GM18502 (cell line): ENCODE results near the gene GNG12.

ENCODE experiments used
- ATAC-seq: cut with Tn5 transposase; IDR thresholded peaks from one replicate; pipeline ENCODE4 v1.9.1; 2021; ENCODE audit warnings: mild to moderate bottlenecking; ENCODE audit not compliant: unreplicated experiment, poor library complexity

GNG12 gene

GRCh38 chr1:67843746-67844145, 10.5 kb upstream of the GNG12 start:
- no peak for ATAC-seq

GRCh38 chr1:67843331-67843730, 10.1 kb upstream of the GNG12 start:
- no peak for ATAC-seq

- no peak for ATAC-seq
Observed at GRCh38 chr1:67840449-67840848, 7.2 kb upstream of the GNG12 start.

- no peak for ATAC-seq
Observed at GRCh38 chr1:67839826-67840225, 6.6 kb upstream of the GNG12 start.

GRCh38 chr1:67838180-67838910, 5.1 kb upstream of the GNG12 start:
- ATAC-seq, result no peak

GRCh38 chr1:67836769-67837168, 3.5 kb upstream of the GNG12 start:
- ATAC-seq, result no peak

GRCh38 chr1:67835663-67836452, 2.6 kb upstream of the GNG12 start:
- ATAC-seq, result no peak

- ATAC-seq, result no peak
Observed at GRCh38 chr1:67834246-67834877, 1.1 kb upstream of the GNG12 start.

GRCh38 chr1:67833602-67833940, 304 bp upstream of the GNG12 start:
- no peak for ATAC-seq

- no peak for ATAC-seq
Observed at GRCh38 chr1:67831850-67832513, 1.3 kb downstream of the GNG12 start.

GRCh38 chr1:67830928-67831830, 2.1 kb downstream of the GNG12 start:
- no peak for ATAC-seq

GRCh38 chr1:67830226-67830625, 3.0 kb downstream of the GNG12 start:
- ATAC-seq, result no peak

- no peak for ATAC-seq
Observed at GRCh38 chr1:67827688-67828087, 5.6 kb downstream of the GNG12 start.

- ATAC-seq, result no peak
Observed at GRCh38 chr1:67825591-67825990, 7.7 kb downstream of the GNG12 start.

GRCh38 chr1:67824766-67825165, 8.5 kb downstream of the GNG12 start:
- ATAC-seq, result no peak

GRCh38 chr1:67823615-67824014, 9.7 kb downstream of the GNG12 start:
- ATAC-seq, result no peak

- no peak for ATAC-seq
Observed at GRCh38 chr1:67821263-67821662, 12.0 kb downstream of the GNG12 start.

- ATAC-seq, result no peak
Observed at GRCh38 chr1:67818725-67819301, 14.5 kb downstream of the GNG12 start.

GRCh38 chr1:67818162-67818561, 15.1 kb downstream of the GNG12 start:
- no peak for ATAC-seq

- no peak for ATAC-seq
Observed at GRCh38 chr1:67817319-67817718, 15.9 kb downstream of the GNG12 start.
